HepG2 (cell line): ENCODE measurements around the gene CACNA2D3. TPM values are rescaled to one million over a fixed set of nuclear protein-coding genes. Genes with fewer than 3 reads are reported as not detected.

Source experiments
- ATAC-seq: fragments of 200-7000 bp; cut with Tn5 transposase; 3 replicates; pipeline ENCODE4 v1.9.1; 2020; ENCODE audit warnings: mild to moderate bottlenecking, moderate library complexity
- BruUV-seq: library from RNA; stranded (reverse); fragments of 400-500 nt; replicated peaks from 2 replicates; lab custom pipeline; 2021; lab: Mats Ljungman, UMichigan
- CTCF ChIA-PET: fragments of 300-600 bp; formaldehyde crosslinking; extraction: SDS; loops from one replicate; lab custom pipeline; 2021; ENCODE audit warnings: low total read pairs, inconsistent platforms, low intra/inter-chr PET ratio; lab: Yijun Ruan, JAX
- POLR2A ChIA-PET: fragments of 350-600 bp; sonication (Branson Sonifier 250); formaldehyde crosslinking; loops from one replicate; lab custom pipeline; 2020; ENCODE audit warnings: antibody characterized with exemption, inconsistent platforms; lab: Yijun Ruan, JAX
- DNase-seq: peaks from one replicate; pipeline ENCODE4 v3.0.0-alpha.2; 2015; ENCODE audit warnings: low spot score
- FAIRE-seq: peaks from 3 replicates; lab custom pipeline; 2011; peaks lifted over from hg19 to GRCh38; lab: Jason Lieb, UNC
- H2AFZ ChIP-seq: one replicate; pipeline ENCODE4 v1.6.1; 2011; ENCODE audit warnings: low read length, inconsistent platforms
- H3K27ac ChIP-seq: fragments of 300-600 bp; 3 replicates; pipeline ENCODE4 v1.8.0; 2011; ENCODE audit warnings: mixed run types, mild to moderate bottlenecking, mixed read lengths, low read length, inconsistent platforms; ENCODE audit not compliant: insufficient read depth; ENCODE audit errors: extremely low read length
- H3K27me3 ChIP-seq, 2 experiments: fragments of 200-600 bp in 1 of 2; 2 replicates in 1 of 2; 3 replicates in 1 of 2; pipeline versions ENCODE4 v1.6.0 to v1.8.0; 2011; ENCODE audit warnings: low read length in 2 of 2, mild to moderate bottlenecking in 2 of 2, moderate library complexity in 2 of 2, inconsistent platforms in 1 of 2; ENCODE audit not compliant: insufficient read depth in 2 of 2, control insufficient read depth in 1 of 2
- H3K36me3 ChIP-seq, 2 experiments: fragments of 200-600 bp in 1 of 2; replicated peaks in 1 of 2; 2 replicates in 1 of 2; 3 replicates in 1 of 2; pipeline versions ENCODE4 v1.5.1 to v1.8.0; 2011; ENCODE audit warnings: low read length in 2 of 2, inconsistent platforms in 1 of 2; ENCODE audit not compliant: insufficient read depth in 2 of 2, control insufficient read depth in 1 of 2
- H3K4me1 ChIP-seq: 2 replicates; pipeline ENCODE4 v1.5.1; 2012; ENCODE audit warnings: low read length, inconsistent platforms; ENCODE audit not compliant: insufficient read depth
- H3K4me2 ChIP-seq: 2 replicates; pipeline ENCODE4 v1.6.0; 2011; ENCODE audit warnings: low read depth, low read length, inconsistent platforms
- H3K4me3 ChIP-seq, 3 experiments: fragments of 200-600 bp in 1 of 3; sonication (generic), shearing (Covaris generic) in 1 of 3; replicated peaks in 1 of 3; 2 replicates each; pipeline ENCODE4 v1.5.1; 2011 to 2016; ENCODE audit warnings: low read length in 3 of 3, inconsistent platforms in 2 of 3, low read depth in 2 of 3, mild to moderate bottlenecking in 2 of 3, control low read depth in 1 of 3, mixed read lengths in 1 of 3; ENCODE audit not compliant: insufficient read depth in 1 of 3
- H3K79me2 ChIP-seq: one replicate; pipeline ENCODE4 v1.6.1; 2011; ENCODE audit warnings: low read length, inconsistent platforms; ENCODE audit not compliant: insufficient read depth
- H3K9ac ChIP-seq: 2 replicates; pipeline ENCODE4 v1.6.0; 2011; ENCODE audit warnings: mild to moderate bottlenecking, low read depth, low read length, inconsistent platforms; ENCODE audit not compliant: insufficient read depth
- H3K9me3 ChIP-seq: 2 replicates; pipeline ENCODE4 v1.5.1; 2012; ENCODE audit warnings: mild to moderate bottlenecking, low read length
- H4K20me1 ChIP-seq: 2 replicates; pipeline ENCODE4 v1.6.0; 2011; ENCODE audit warnings: inconsistent platforms, mild to moderate bottlenecking, low read length, moderate library complexity; ENCODE audit not compliant: insufficient read depth
- ATF7 ChIP-seq, 2 experiments: fragments of 450-650 bp in 1 of 2; sonication (generic) in 1 of 2; formaldehyde crosslinking in 1 of 2; IDR thresholded peaks; 2 replicates each; pipeline versions ENCODE4 v1.4.0 to v1.6.1; 2016 to 2020; ENCODE audit warnings: antibody characterized with exemption in 1 of 2, mild to moderate bottlenecking in 1 of 2, missing genetic modification reagents in 1 of 2
- GMEB2 ChIP-seq: IDR thresholded peaks from 2 replicates; pipeline ENCODE4 v1.6.1; 2016; ENCODE audit warnings: missing biosample characterization, missing genetic modification reagents, low read depth
- IKZF1 ChIP-seq: fragments of 450-650 bp; IDR thresholded peaks from 2 replicates; pipeline ENCODE4 v1.7.1; 2016
- JUN ChIP-seq: sonication (generic); formaldehyde crosslinking; IDR thresholded peaks from 2 replicates; pipeline ENCODE4 v1.4.0; 2020; ENCODE audit warnings: mild to moderate bottlenecking, missing genetic modification reagents
- MBNL3 ChIP-seq: fragments of 250-450 bp; sonication (Bioruptor Pico); conservative IDR thresholded peaks from 2 replicates; pipeline ENCODE4 v1.8.0; 2022; ENCODE audit warnings: mild to moderate bottlenecking, inconsistent platforms
- NR1H2 ChIP-seq: sonication (generic); formaldehyde crosslinking; IDR thresholded peaks from 2 replicates; pipeline ENCODE4 v1.8.1; 2022; ENCODE audit warnings: low read depth, missing genetic modification reagents, borderline replicate concordance
- PAF1 ChIP-seq: IDR thresholded peaks from 2 replicates; pipeline ENCODE4 v1.6.1; 2016; ENCODE audit warnings: missing genetic modification reagents, missing compliant biosample characterization
- RNF219 ChIP-seq: sonication (generic); formaldehyde crosslinking; IDR thresholded peaks from 2 replicates; pipeline ENCODE4 v1.5.0; 2020; ENCODE audit warnings: mild to moderate bottlenecking, missing genetic modification reagents
- STAG1 ChIP-seq: sonication (generic); formaldehyde crosslinking; IDR thresholded peaks from 2 replicates; pipeline ENCODE4 v1.4.0; 2020; ENCODE audit warnings: missing genetic modification reagents
- XBP1 ChIP-seq: sonication (generic); formaldehyde crosslinking; IDR thresholded peaks from 2 replicates; pipeline ENCODE4 v1.5.0; 2020; ENCODE audit warnings: missing genetic modification reagents
- ZNF3 ChIP-seq: IDR thresholded peaks from 2 replicates; pipeline ENCODE4 v1.7.0; 2017; ENCODE audit warnings: inconsistent platforms
- ZNF597 ChIP-seq: sonication (generic); formaldehyde crosslinking; IDR thresholded peaks from 2 replicates; pipeline ENCODE4 v1.5.0; 2020; ENCODE audit warnings: missing genetic modification reagents
- ZNF644 ChIP-seq: IDR thresholded peaks from 2 replicates; pipeline ENCODE4 v1.6.1; 2016; ENCODE audit warnings: low read depth
- ZNF784 ChIP-seq: sonication (generic); formaldehyde crosslinking; IDR thresholded peaks from 2 replicates; pipeline ENCODE4 v1.5.1; 2020; ENCODE audit warnings: missing genetic modification reagents, mild to moderate bottlenecking, borderline replicate concordance
- WGBS: methylation state at CpG from one replicate; pipeline ENCODE4 v1.1.6; 2017; ENCODE audit warnings: low lambda C conversion rate; 5-methylcytosine and 5-hydroxymethylcytosine counted together
- in situ Hi-C: cut with HindIII; loops from 2 replicates; pipeline ENCODE4 v1.10.0; 2017; ENCODE audit warnings: low pct_unique_long_range_greater_than_20kb; ENCODE audit not compliant: extremely low pct_ligation_motif_present
- intact Hi-C: fragments of 100-400 bp; cut with micrococcal nuclease; formaldehyde crosslinking; loops from one replicate; pipeline ENCODE4 v1.10.0; 2022; ENCODE audit not compliant: unreplicated experiment
- polyA plus RNA-seq, 8 experiments: library from polyadenylated mRNA; depleted of rRNA in 3 of 8; stranded (reverse) in 7 of 8; unstranded in 1 of 8; fragments of >200 nt; fragmentation: Illumina TruSeq in 4 of 8; extraction: Trizol in 4 of 8; gene quantifications; 2 replicates each; pipeline versions ENCODE4 v1.2.1 to v1.2.3, GENCODE V29; 2011 to 2016; ENCODE audit warnings: low read depth in 4 of 8, missing spikeins in 1 of 8, mixed read lengths in 1 of 8; ENCODE audit not compliant: insufficient read depth in 1 of 8
- total RNA-seq, 5 experiments: library from RNA; depleted of rRNA; stranded (reverse); fragments of >200 nt; fragmentation: Illumina TruSeq; extraction: Trizol; gene quantifications; 2 replicates each; pipeline ENCODE4 v1.2.3, GENCODE V29; 2016; ENCODE audit warnings: low read depth in 1 of 5

The CACNA2D3 gene
- total and polyA plus RNA-seq, 2 of the 13 experiments (the other 11 are each of a cell fraction or from before 2014, with no cell fraction given) = not detected

GRCh38 chr3:54355800-54356199 lies 233.4 kb downstream of the CACNA2D3 start:
- Histone ChIP-seq H3K36me3 (no peaks in the 10 kb centered on the region), H3K9me3 (no peaks in the 10 kb centered on the region), H3K4me1 (no peaks in the 10 kb centered on the region), H4K20me1 (no peaks in the 10 kb centered on the region), H3K27me3 (0 out of 5 replicates have a peak, but pooled peaks cover 0 to 2% of the 10 kb centered on the region in 2 experiments), H3K27ac (no peak overlapping the region), H3K4me3 (no peak overlapping the region), H3K79me2 (no peaks in the 10 kb centered on the region), H3K4me2 (no peak overlapping the region), H2AFZ (no peak overlapping the region), H3K9ac (no peak overlapping the region)
- WGBS = 0% methylated on average over 3 of the region's 5 CpGs
- no TSS peak for BruUV-seq
- TF ChIP-seq STAG1 (CRISPR knock-in tag) = no peak
- TF ChIP-seq ZNF3 (CRISPR knock-in tag) = no peak
- no peak for TF ChIP-seq PAF1
- no peak for TF ChIP-seq ZNF597 (CRISPR knock-in tag)
- TF ChIP-seq IKZF1 = no peak
- no peak for TF ChIP-seq MBNL3 (CRISPR knock-in tag)
- no peak for TF ChIP-seq NR1H2 (CRISPR knock-in tag)
- TF ChIP-seq ZNF784 = no peak
- no peak for TF ChIP-seq RNF219 (CRISPR knock-in tag)
- no peak for TF ChIP-seq JUN (CRISPR knock-in tag)
- TF ChIP-seq XBP1 = no peak
- TF ChIP-seq GMEB2 (CRISPR knock-in tag) = no peak
- no peak for TF ChIP-seq ZNF644 (CRISPR knock-in tag)
- TF ChIP-seq ATF7 (IDR thresholded peaks at IDR 0.05) = no peak
- no peak for TF ChIP-seq ATF7 (CRISPR knock-in tag; IDR thresholded peaks at IDR 0.05)
- CTCF ChIA-PET = no interaction called here
- intact Hi-C loops (no loop called here), in situ Hi-C loops (no loop called here)
- POLR2A ChIA-PET = no interaction called here
- DNase-seq = no peak
- no peak for FAIRE-seq
- ATAC-seq = no peak
